PC-9 (cell line): ENCODE data around the gene TATDN2. TPM values are rescaled to one million over a fixed set of nuclear protein-coding genes. Genes with fewer than 3 reads are reported as not detected.

ENCODE experiments used
- BruUV-seq: library from RNA; stranded (reverse); fragments of 400-500 nt; replicated peaks from 2 replicates; lab custom pipeline; 2021; lab: Mats Ljungman, UMichigan
- CTCF ChIA-PET: fragments of 300-600 bp; sonication (Branson Sonifier 250); formaldehyde crosslinking; loops from one replicate; lab custom pipeline; 2022; ENCODE audit warnings: antibody characterized with exemption; lab: Charles Lee
- POLR2A ChIA-PET: fragments of 300-600 bp; sonication (Branson Sonifier 250); formaldehyde crosslinking; loops from one replicate; lab custom pipeline; 2022; ENCODE audit warnings: antibody characterized with exemption; ENCODE audit not compliant: unreplicated experiment; lab: Charles Lee
- DNase-seq, 2 experiments: peaks; one replicate each; pipeline versions ENCODE4 v3.0.0 to v3.0.0-alpha.2; 2015 to 2022; ENCODE audit warnings: mixed read lengths in 1 of 2
- H2AFZ ChIP-seq: fragments of 200-600 bp; sonication (generic); 2 replicates; pipeline ENCODE4 v1.8.1; 2017; ENCODE audit warnings: antibody characterized with exemption
- H3F3A ChIP-seq: fragments of 200-600 bp; sonication (generic); 2 replicates; pipeline ENCODE4 v1.8.1; 2017; ENCODE audit warnings: antibody characterized with exemption, mild to moderate bottlenecking, low read depth; ENCODE audit not compliant: insufficient read depth
- H3K27ac ChIP-seq: fragments of 200-600 bp; sonication (generic); 2 replicates; pipeline ENCODE4 v1.6.1; 2016; ENCODE audit warnings: mixed run types
- H3K27me3 ChIP-seq: fragments of 200-600 bp; sonication (generic); 2 replicates; pipeline ENCODE4 v1.6.1; 2016; ENCODE audit warnings: low read depth, mixed run types; ENCODE audit not compliant: insufficient read depth
- H3K36me3 ChIP-seq: fragments of 200-600 bp; sonication (generic); 2 replicates; pipeline ENCODE4 v1.6.1; 2016; ENCODE audit warnings: low read depth, mixed run types
- H3K4me1 ChIP-seq: fragments of 200-600 bp; sonication (generic); replicated peaks from 2 replicates; pipeline ENCODE4 v1.6.1; 2016; ENCODE audit warnings: mixed run types; ENCODE audit not compliant: insufficient read depth
- H3K4me2 ChIP-seq: fragments of 200-600 bp; sonication (generic); 2 replicates; pipeline ENCODE4 v1.6.1; 2017; ENCODE audit warnings: mixed run types
- H3K4me3 ChIP-seq: fragments of 200-600 bp; sonication (generic); 2 replicates; pipeline ENCODE4 v1.6.1; 2016; ENCODE audit warnings: mixed run types
- H3K79me2 ChIP-seq: fragments of 200-600 bp; sonication (generic); 2 replicates; pipeline ENCODE4 v1.6.1; 2017; ENCODE audit warnings: low read depth, mixed run types
- H3K9me2 ChIP-seq: fragments of 200-600 bp; sonication (generic); 2 replicates; pipeline ENCODE4 v1.8.1; 2017; ENCODE audit warnings: mild to moderate bottlenecking; ENCODE audit not compliant: insufficient read depth
- H3K9me3 ChIP-seq: fragments of 200-600 bp; sonication (generic); 2 replicates; pipeline ENCODE4 v1.8.1; 2016; ENCODE audit warnings: low read depth; ENCODE audit not compliant: insufficient read depth
- H4K20me1 ChIP-seq: fragments of 200-600 bp; sonication (generic); 2 replicates; pipeline ENCODE4 v1.8.1; 2017; ENCODE audit not compliant: insufficient read depth
- CTCF ChIP-seq: fragments of 200-600 bp; sonication (generic); conservative IDR thresholded peaks from 2 replicates; pipeline ENCODE4 v1.6.1; 2017; ENCODE audit warnings: mixed run types, antibody characterized with exemption, mild to moderate bottlenecking, moderate library complexity
- EZH2 ChIP-seq: fragments of 200-600 bp; sonication (generic); IDR thresholded peaks from 2 replicates; pipeline ENCODE4 v1.8.0; 2017; ENCODE audit warnings: antibody characterized with exemption, low read depth
- intact Hi-C: fragments of 100-400 bp; cut with micrococcal nuclease; formaldehyde crosslinking; loops from one replicate; pipeline ENCODE4 v1.10.0; 2022; ENCODE audit not compliant: unreplicated experiment
- total RNA-seq: library from RNA; stranded (reverse); gene quantifications from 2 replicates; pipeline ENCODE4 v1.2.3, GENCODE V29; 2021

TATDN2 gene
- total RNA-seq, 1 experiment from 2014 or later: 34.0 TPM

DNA sequence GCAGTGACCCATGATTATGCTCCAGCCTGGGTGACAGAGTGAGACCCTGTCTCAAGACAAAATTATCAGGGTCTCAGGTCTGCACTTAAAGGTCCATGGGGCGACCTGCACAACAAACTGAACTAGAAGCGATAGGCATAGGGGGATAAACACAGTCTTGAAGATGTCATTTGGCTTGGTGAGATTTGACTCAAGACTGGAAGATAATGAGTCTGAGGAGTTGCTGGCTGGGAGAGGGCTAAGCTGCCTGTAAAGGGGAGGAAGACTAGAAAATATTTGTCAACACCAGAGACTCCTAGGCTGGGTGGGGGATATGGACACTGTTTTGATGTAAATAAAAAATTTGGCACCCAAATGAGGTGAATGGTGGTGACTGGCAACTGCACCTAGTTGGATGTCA lies 24.7 kb downstream of the TATDN2 start:
- no peak overlapping the region for H3K4me3 ChIP-seq
- H2AFZ ChIP-seq: no peak overlapping the region
- ChIA-PET CTCF (no interaction called here), POLR2A (no interaction called here)
- H3K4me1 ChIP-seq: no peaks in the 10 kb centered on the region
- BruUV-seq: no TSS peak
- H3K9me2 ChIP-seq: no peaks in the 10 kb centered on the region
- no peak for TF ChIP-seq CTCF
- no peak for TF ChIP-seq EZH2
- H3K9me3 ChIP-seq: no peaks in the 10 kb centered on the region
- H3K36me3 ChIP-seq: peaks cover 29% of the 10 kb centered on the region
- peaks cover 6% of the 10 kb centered on the region; the same call in 1 of the 2 replicates for H3F3A ChIP-seq
- no peaks in the 10 kb centered on the region for H3K27me3 ChIP-seq
- peaks cover 37% of the 10 kb centered on the region for H4K20me1 ChIP-seq
- H3K27ac ChIP-seq: no peak overlapping the region
- H3K4me2 ChIP-seq: no peak overlapping the region
- DNase-seq: no peak
- peaks cover 39% of the 10 kb centered on the region for H3K79me2 ChIP-seq
- intact Hi-C loops: no loop called here

DNA sequence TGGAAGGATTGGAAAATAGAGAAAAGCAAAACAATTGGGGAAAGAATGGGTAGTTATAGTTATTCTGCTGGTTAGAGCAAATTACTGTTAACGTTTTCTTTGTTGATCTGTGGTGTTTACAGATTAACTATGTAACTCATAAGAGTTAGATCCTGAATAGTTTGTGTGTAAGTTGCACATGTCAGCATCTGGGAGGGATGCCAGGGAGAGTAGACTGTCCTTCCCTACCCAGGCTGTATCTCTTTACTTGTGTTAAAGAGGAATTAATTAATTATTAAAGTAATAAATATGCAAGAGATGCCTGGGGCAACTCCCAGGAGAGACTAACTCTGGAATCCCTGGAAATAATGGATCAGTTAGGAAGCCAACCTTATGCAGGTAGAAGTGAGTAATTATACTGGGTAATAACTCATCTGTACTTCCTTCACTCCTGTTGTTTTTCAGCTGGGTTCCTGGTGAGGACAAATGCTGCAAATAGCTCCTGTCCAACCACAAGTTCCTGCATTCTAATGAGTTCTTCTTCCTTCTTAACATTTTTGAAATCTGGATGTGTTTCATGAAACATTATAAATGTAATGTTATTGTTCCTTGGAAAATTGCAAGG lies 25.5 kb downstream of the TATDN2 start:
- CTCF ChIA-PET: interaction anchor here (0.6 kb wide), 1 partner anchor 110 kb away, joined by 4 read pairs; no protein-coding TSS in a partner anchor
- Histone ChIP-seq H3K27me3 (no peaks in the 10 kb centered on the region), H2AFZ (no peak overlapping the region), H3F3A (peaks cover 6% of the 10 kb centered on the region; the same call in 1 of the 2 replicates), H3K9me2 (no peaks in the 10 kb centered on the region), H3K36me3 (peaks cover 23% of the 10 kb centered on the region), H3K4me3 (no peak overlapping the region), H3K27ac (no peak overlapping the region), H3K4me1 (no peaks in the 10 kb centered on the region), H3K79me2 (peaks cover 34% of the 10 kb centered on the region), H3K9me3 (no peaks in the 10 kb centered on the region), H3K4me2 (no peak overlapping the region), H4K20me1 (peaks cover 36% of the 10 kb centered on the region)
- intact Hi-C loops: no loop called here
- BruUV-seq: no TSS peak
- POLR2A ChIA-PET: no interaction called here
- no peak for DNase-seq
- TF ChIP-seq CTCF: no peak
- no peak for TF ChIP-seq EZH2

GRCh38 chr3:10274601-10275000 lies 26.3 kb downstream of the TATDN2 start:
- CTCF ChIA-PET: no interaction called here
- Histone ChIP-seq H3K9me2 (no peaks in the 10 kb centered on the region), H3K4me1 (no peaks in the 10 kb centered on the region), H3F3A (peaks cover 6% of the 10 kb centered on the region; the same call in 1 of the 2 replicates), H3K27me3 (no peaks in the 10 kb centered on the region), H4K20me1 (peaks cover 29% of the 10 kb centered on the region), H3K36me3 (peaks cover 20% of the 10 kb centered on the region; the same call in 1 of the 2 replicates), H3K4me3 (no peak overlapping the region), H3K9me3 (no peaks in the 10 kb centered on the region), H2AFZ (no peak overlapping the region), H3K4me2 (no peak overlapping the region), H3K79me2 (peaks cover 27% of the 10 kb centered on the region), H3K27ac (no peak overlapping the region)
- TF ChIP-seq EZH2 (no peak), CTCF (no peak)
- no peak for DNase-seq
- POLR2A ChIA-PET: no interaction called here
- no TSS peak for BruUV-seq
- intact Hi-C loops: no loop called here
